Peyer's patch (tissue), 4 donors: Measurements from ENCODE around the gene SRD5A2.

ENCODE experiments used
- CTCF ChIP-seq, 6 experiments: fragments of 450-650 bp in 4 of 6; fragments of 200-600 bp in 2 of 6; sonication (generic) in 1 of 6; IDR thresholded peaks; one replicate each; pipeline ENCODE4 v1.5.1; 2017 to 2019; ENCODE audit warnings: antibody characterized with exemption in 6 of 6, mild to moderate bottlenecking in 3 of 6, moderate library complexity in 1 of 6
- POLR2A ChIP-seq, 2 donors: fragments of 450-650 bp; IDR thresholded peaks; one replicate each; pipeline ENCODE4 v1.5.1; 2017; ENCODE audit warnings: antibody characterized with exemption in 2 of 2, mild to moderate bottlenecking in 2 of 2, moderate library complexity in 2 of 2

GRCh38 chr2:31515586-31515985, 65.2 kb downstream of the SRD5A2 start:
- TF ChIP-seq CTCF (IDR thresholded peaks at IDR 0.05) (no peak), POLR2A (IDR thresholded peaks at IDR 0.05) (no peak)
